Measurements from ENCODE around the gene ENGASE. TPM values are rescaled to one million over a fixed set of nuclear protein-coding genes. Genes with fewer than 3 reads are reported as not detected.

Gene ENGASE
- total RNA-seq, 2 experiments from 2014 or later, result 28.5 to 28.9 TPM

DNA sequence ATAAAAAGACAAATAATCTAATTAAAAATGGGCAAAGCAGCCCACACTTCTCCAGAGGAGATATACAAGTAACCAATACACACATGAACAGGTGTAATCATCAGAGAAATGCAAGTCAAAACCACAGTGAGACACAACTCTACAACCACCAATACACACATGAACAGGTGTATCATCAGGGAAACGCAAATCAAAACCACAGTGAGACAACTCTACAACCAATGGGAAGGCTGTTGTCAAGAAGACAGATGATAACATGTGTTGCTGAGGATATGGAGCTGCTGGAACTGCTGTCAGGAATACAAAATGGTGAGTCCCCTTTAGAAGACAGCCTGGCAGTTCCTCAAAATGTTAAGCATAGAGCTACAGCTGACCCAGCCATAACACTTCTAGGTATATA lies 22.5 kb upstream of the ENGASE start:
- Mint-ChIP-seq H3K4me1 (no peaks in the 10 kb centered on the region), H3K4me3 (no peak overlapping the region), H3K36me3 (ENCODE audit: low read depth) (no peaks in the 10 kb centered on the region), H3K27me3 (peaks cover 10% of the 10 kb centered on the region), H3K9me3 (peaks cover 3% of the 10 kb centered on the region), H3K27ac (no peak overlapping the region)
- ChIA-PET POLR2A (no interaction called here), CTCF (no interaction called here)
- DNase-seq, result no peak

DNA sequence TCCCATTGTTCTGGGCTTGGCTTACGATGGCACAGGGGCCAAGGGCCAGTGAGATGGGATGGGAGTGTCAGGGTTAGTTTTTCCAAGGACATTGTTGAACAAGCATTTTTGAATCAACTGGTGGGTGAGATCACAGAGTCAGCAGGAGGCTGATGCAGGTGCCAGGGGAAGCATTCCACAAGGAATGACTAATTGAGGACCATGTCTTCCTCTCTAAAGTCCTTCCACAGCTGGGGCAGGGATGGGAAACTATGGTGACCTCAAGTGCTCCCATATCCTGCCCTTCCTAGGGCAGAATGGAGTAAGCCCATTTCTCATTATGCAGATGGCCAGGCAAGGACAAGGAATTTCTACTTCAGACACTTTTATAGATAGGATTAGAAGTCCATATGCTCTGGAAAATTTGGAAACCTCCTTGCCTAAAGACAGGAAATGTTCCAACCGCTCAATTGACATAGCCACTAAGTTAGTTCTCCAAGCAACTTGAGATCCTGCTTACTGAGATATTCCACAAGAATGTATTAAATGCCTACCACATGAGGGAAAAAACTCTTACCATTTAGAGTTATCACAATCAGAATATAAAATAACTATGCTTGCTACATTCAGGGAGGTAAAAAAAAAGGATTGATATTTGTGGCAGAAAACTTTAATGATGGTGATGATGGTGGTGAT lies 21.2 kb upstream of the ENGASE start:
- DNase-seq, result no peak
- Mint-ChIP-seq H3K9me3 (peaks cover 3% of the 10 kb centered on the region), H3K4me1 (no peaks in the 10 kb centered on the region), H3K27me3 (peaks cover 15% of the 10 kb centered on the region), H3K36me3 (ENCODE audit: low read depth) (no peaks in the 10 kb centered on the region), H3K4me3 (no peak overlapping the region), H3K27ac (no peak overlapping the region)
- ChIA-PET CTCF (no interaction called here), POLR2A (no interaction called here)

GRCh38 chr17:79054200-79054960 lies 20.2 kb upstream of the ENGASE start:
- H3K27me3 Mint-ChIP-seq, result peaks cover 17% of the 10 kb centered on the region
- no peaks in the 10 kb centered on the region for H3K4me1 Mint-ChIP-seq
- no peaks in the 10 kb centered on the region for H3K36me3 Mint-ChIP-seq (ENCODE audit: low read depth)
- ChIA-PET POLR2A (no interaction called here), CTCF (no interaction called here)
- H3K9me3 Mint-ChIP-seq, result peaks cover 3% of the 10 kb centered on the region
- no peak overlapping the region for H3K27ac Mint-ChIP-seq
- H3K4me3 Mint-ChIP-seq, result no peak overlapping the region
- no peak for DNase-seq

DNA sequence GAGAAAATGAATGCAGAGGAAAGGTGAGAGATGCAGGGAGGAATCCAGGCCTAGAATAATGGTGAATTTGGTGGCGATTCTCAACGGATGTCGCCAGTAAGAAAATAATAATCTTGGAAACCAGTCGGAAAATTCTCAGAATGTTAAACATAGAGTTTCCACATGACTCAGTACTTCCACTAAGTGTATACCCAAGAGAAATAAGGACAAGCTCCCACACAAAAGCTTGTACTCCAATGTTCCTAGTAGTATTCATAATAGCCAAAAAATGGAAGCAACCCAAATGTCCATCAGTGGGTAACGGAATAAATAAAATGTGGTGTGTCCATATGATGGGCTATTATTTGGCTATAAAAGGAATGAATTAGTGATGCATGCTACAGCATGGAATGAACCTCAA lies 19.4 kb upstream of the ENGASE start:
- Mint-ChIP-seq H3K9me3 (peaks cover 3% of the 10 kb centered on the region), H3K36me3 (ENCODE audit: low read depth) (no peaks in the 10 kb centered on the region), H3K4me3 (no peak overlapping the region), H3K4me1 (no peaks in the 10 kb centered on the region), H3K27ac (no peak overlapping the region), H3K27me3 (peaks cover 19% of the 10 kb centered on the region)
- ChIA-PET POLR2A (no interaction called here), CTCF (no interaction called here)
- no peak for DNase-seq

DNA sequence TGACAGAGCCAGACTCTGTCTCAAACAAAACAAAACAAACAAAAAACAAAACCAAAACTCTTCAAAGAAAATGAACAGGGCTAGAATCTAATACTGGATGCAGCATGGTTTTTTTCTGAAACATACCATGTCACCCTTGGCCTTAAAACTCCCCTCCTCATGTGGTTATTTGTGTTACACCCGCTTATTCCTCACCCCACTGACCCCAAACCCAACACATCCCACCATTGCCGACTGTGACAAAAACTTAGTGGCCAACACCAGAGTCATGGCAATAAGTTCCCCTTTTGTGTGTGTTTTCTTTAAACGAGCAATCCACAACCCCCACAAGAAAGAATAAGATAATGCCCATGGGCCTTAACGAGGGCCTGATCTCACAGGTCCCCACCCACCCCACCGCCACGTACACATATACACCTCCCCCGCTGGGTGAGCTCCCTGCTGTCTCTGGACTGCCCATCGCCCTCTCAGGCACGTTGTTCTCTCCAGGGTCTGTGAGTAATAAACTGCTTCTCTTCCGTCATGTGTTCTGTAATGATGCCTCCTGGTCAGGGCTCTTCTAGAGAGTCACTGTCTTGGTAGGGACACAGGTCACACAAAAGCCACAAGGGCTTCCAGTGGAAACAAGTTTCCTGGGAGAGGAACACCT lies 16.8 kb upstream of the ENGASE start:
- ChIA-PET CTCF (no interaction called here), POLR2A (no interaction called here)
- no peak overlapping the region for H3K4me3 Mint-ChIP-seq
- H3K27me3 Mint-ChIP-seq, result peaks cover 21% of the 10 kb centered on the region
- H3K36me3 Mint-ChIP-seq (ENCODE audit: low read depth), result no peaks in the 10 kb centered on the region
- H3K27ac Mint-ChIP-seq, result no peak overlapping the region
- H3K9me3 Mint-ChIP-seq, result peaks cover 3% of the 10 kb centered on the region
- no peaks in the 10 kb centered on the region for H3K4me1 Mint-ChIP-seq
- no peak for DNase-seq

- H3K4me3 Mint-ChIP-seq, result no peak overlapping the region
- ChIA-PET CTCF (interaction anchor here (0.6 to 3.5 kb wide), 3 partner anchors 17 to 1550 kb away, joined by 3 to 11 read pairs (median 8); no protein-coding TSS in a partner anchor), POLR2A (no interaction called here)
- peaks cover 12% of the 10 kb centered on the region for H3K27me3 Mint-ChIP-seq
- no peak overlapping the region for H3K27ac Mint-ChIP-seq
- no peak for DNase-seq
- H3K36me3 Mint-ChIP-seq (ENCODE audit: low read depth), result no peaks in the 10 kb centered on the region
- no peaks in the 10 kb centered on the region for H3K9me3 Mint-ChIP-seq
- H3K4me1 Mint-ChIP-seq, result peaks cover 3% of the 10 kb centered on the region
Observed at GRCh38 chr17:79062691-79063090, 11.9 kb upstream of the ENGASE start.

DNA sequence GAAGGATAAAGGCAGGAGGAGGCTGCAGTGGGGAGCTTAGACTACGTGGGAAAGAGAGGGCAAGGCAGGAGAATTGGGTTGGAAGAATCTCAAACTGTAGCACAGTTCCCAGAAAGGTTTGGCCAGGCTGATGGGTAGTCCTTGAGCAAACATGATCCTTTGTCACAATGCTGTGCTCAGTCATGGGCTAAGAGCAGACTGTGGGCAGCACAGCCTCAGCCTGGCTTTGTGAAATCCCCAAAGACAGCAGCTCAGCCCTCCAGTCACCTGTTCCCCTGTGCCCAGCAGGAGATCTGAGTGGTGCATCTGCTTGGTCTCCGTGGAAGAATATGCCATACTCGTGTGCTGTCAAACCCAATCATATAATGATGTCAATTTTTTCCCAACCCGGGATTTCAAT lies 10.6 kb upstream of the ENGASE start:
- H3K4me1 Mint-ChIP-seq, result peaks cover 3% of the 10 kb centered on the region
- CTCF ChIA-PET, result interaction anchor here (2.3 kb wide), 1 partner anchor 18 kb away, joined by 8 read pairs; no protein-coding TSS in a partner anchor
- POLR2A ChIA-PET, result no interaction called here
- no peaks in the 10 kb centered on the region for H3K9me3 Mint-ChIP-seq
- DNase-seq, result no peak
- H3K27me3 Mint-ChIP-seq, result peaks cover 4% of the 10 kb centered on the region
- no peak overlapping the region for H3K27ac Mint-ChIP-seq
- no peak overlapping the region for H3K4me3 Mint-ChIP-seq
- H3K36me3 Mint-ChIP-seq (ENCODE audit: low read depth), result no peaks in the 10 kb centered on the region

DNA sequence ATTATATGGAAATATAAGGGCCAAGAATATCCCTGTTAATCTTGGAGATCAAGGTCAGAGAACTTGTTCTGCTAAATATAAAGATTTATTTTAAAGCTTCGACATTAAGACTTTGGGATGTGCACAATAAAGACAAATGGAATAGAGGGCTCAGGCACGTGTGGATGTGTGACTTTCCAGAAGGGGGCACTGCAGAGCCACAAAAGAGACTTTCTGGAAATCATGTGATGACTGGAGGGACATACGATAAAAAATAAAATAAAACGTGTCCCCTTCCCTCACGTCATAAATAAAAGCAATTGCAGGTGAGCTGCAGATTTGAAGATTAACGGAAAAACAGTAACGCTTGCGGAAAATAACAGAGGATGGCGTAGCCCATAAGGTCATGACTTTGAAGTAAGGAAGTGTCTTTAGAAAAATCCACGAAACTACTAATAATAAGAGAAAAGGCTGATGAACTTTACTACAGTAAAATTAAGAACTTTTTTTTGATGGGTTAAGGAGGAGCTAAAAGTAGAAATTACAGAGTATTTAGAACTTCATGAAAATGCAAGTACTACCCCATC lies 9.4 kb upstream of the ENGASE start:
- CTCF ChIA-PET, result interaction anchor here (0.9 to 1.6 kb wide), 5 partner anchors 9 to 335 kb away, joined by 3 to 12 read pairs (median 6); partner anchors contain the start of gene ENGASE
- Mint-ChIP-seq H3K27ac (no peak overlapping the region), H3K27me3 (peaks cover 3% of the 10 kb centered on the region)

GRCh38 chr17:79066963-79067362 lies 7.7 kb upstream of the ENGASE start:
- CTCF ChIA-PET, result interaction anchor here (0.9 to 1.9 kb wide), 3 partner anchors 17 to 325 kb away, joined by 3 to 7 read pairs (median 4); no protein-coding TSS in a partner anchor
- no peaks in the 10 kb centered on the region for H3K27me3 Mint-ChIP-seq
- H3K4me3 Mint-ChIP-seq, result no peak overlapping the region
- H3K4me1 Mint-ChIP-seq, result peaks cover 3% of the 10 kb centered on the region
- H3K36me3 Mint-ChIP-seq (ENCODE audit: low read depth), result no peaks in the 10 kb centered on the region
- H3K27ac Mint-ChIP-seq, result no peak overlapping the region
- no peaks in the 10 kb centered on the region for H3K9me3 Mint-ChIP-seq
- DNase-seq, result no peak
- POLR2A ChIA-PET, result no interaction called here

More for the DNA sequence above, 9.4 kb upstream of the ENGASE start:
- Mint-ChIP-seq H3K4me1 (peaks cover 3% of the 10 kb centered on the region), H3K4me3 (no peak overlapping the region), H3K9me3 (no peaks in the 10 kb centered on the region), H3K36me3 (ENCODE audit: low read depth) (no peaks in the 10 kb centered on the region)
- POLR2A ChIA-PET, result interaction anchor here (1.4 kb wide), 1 partner anchor 9 kb away, joined by 4 read pairs; the partner anchor contains the start of gene ENGASE
- DNase-seq, result peak; percentile 65

- CTCF ChIA-PET, result interaction anchor here (0.7 kb wide), 1 partner anchor 326 kb away, joined by 4 read pairs; no protein-coding TSS in a partner anchor
- no peak overlapping the region for H3K4me3 Mint-ChIP-seq
- POLR2A ChIA-PET, result no interaction called here
- no peaks in the 10 kb centered on the region for H3K27me3 Mint-ChIP-seq
- no peaks in the 10 kb centered on the region for H3K9me3 Mint-ChIP-seq
- H3K4me1 Mint-ChIP-seq, result peaks cover 2% of the 10 kb centered on the region
- H3K36me3 Mint-ChIP-seq (ENCODE audit: low read depth), result peaks cover 1% of the 10 kb centered on the region
- DNase-seq, result no peak
- no peak overlapping the region for H3K27ac Mint-ChIP-seq
Observed at GRCh38 chr17:79070266-79070880, 4.3 kb upstream of the ENGASE start.

GRCh38 chr17:79071161-79071740 lies 3.4 kb upstream of the ENGASE start:
- peaks cover 9% of the 10 kb centered on the region for H3K4me1 Mint-ChIP-seq
- no peak for DNase-seq
- H3K4me3 Mint-ChIP-seq, result no peak overlapping the region
- H3K27ac Mint-ChIP-seq, result no peak overlapping the region
- peaks cover 3% of the 10 kb centered on the region for H3K36me3 Mint-ChIP-seq (ENCODE audit: low read depth)
- ChIA-PET CTCF (interaction anchor here (0.7 to 1.4 kb wide), 2 partner anchors 17 to 325 kb away, joined by 4 read pairs; no protein-coding TSS in a partner anchor), POLR2A (no interaction called here)
- no peaks in the 10 kb centered on the region for H3K9me3 Mint-ChIP-seq
- no peaks in the 10 kb centered on the region for H3K27me3 Mint-ChIP-seq

GRCh38 chr17:79072544-79072943 lies 2.1 kb upstream of the ENGASE start:
- Mint-ChIP-seq H3K4me1 (peaks cover 9% of the 10 kb centered on the region), H3K36me3 (ENCODE audit: low read depth) (peaks cover 3% of the 10 kb centered on the region)
- POLR2A ChIA-PET, result no interaction called here

More at GRCh38 chr17:79072544-79072943, 2.1 kb upstream of the ENGASE start:
- no peak for DNase-seq
- no peaks in the 10 kb centered on the region for H3K9me3 Mint-ChIP-seq
- CTCF ChIA-PET, result interaction anchor here (2.4 kb wide), 1 partner anchor 319 kb away, joined by 9 read pairs; no protein-coding TSS in a partner anchor
- H3K27ac Mint-ChIP-seq, result no peak overlapping the region
- H3K4me3 Mint-ChIP-seq, result no peak overlapping the region
- H3K27me3 Mint-ChIP-seq, result no peaks in the 10 kb centered on the region
